A673 (cell line): Measurements from ENCODE around the gene RUNX2.

Source experiments
- EZH2 ChIP-seq: fragments of 200-600 bp; sonication (generic); IDR thresholded peaks from 2 replicates; pipeline ENCODE4 v1.6.1; 2017; ENCODE audit warnings: borderline replicate concordance, low read depth, mild to moderate bottlenecking, mixed read lengths, antibody characterized with exemption, low read length; ENCODE audit not compliant: poor library complexity, severe bottlenecking
- TF ChIP-seq, protein P1 (sequence below): fragments of 300-800, 200-600 bp; sonication (generic); conservative IDR thresholded peaks from 2 replicates; pipeline ENCODE4 v1.5.1; 2017; ENCODE audit warnings: low read depth, mild to moderate bottlenecking, antibody characterized with exemption, low read length, moderate library complexity, mixed read lengths

DNA sequence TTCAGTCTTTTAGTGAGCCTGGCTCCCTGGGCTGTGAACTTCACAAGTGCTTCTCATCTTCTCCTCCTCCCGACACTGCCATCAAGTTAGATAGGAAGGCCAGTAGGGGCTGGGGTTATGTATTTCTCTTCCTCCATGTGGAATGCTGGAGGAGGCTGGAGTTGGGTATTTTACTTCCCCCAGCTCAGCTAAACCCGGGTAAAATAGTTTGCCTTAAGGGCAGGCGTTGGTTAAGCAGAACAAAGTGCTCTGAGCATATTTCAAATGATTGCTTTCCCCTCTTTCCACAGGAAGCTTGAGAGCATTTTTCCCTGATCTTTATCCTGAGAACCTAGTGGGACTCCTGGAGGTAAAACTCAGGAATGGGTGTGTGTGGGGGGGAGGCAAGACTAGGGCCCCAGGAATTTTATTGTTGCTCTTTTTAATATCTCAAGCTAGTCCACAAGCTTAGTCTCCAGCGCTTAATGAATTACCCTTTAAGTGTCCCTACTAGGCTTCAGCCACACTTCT lies 66.5 kb downstream of the RUNX2 start:
- TF ChIP-seq, protein P1, sequence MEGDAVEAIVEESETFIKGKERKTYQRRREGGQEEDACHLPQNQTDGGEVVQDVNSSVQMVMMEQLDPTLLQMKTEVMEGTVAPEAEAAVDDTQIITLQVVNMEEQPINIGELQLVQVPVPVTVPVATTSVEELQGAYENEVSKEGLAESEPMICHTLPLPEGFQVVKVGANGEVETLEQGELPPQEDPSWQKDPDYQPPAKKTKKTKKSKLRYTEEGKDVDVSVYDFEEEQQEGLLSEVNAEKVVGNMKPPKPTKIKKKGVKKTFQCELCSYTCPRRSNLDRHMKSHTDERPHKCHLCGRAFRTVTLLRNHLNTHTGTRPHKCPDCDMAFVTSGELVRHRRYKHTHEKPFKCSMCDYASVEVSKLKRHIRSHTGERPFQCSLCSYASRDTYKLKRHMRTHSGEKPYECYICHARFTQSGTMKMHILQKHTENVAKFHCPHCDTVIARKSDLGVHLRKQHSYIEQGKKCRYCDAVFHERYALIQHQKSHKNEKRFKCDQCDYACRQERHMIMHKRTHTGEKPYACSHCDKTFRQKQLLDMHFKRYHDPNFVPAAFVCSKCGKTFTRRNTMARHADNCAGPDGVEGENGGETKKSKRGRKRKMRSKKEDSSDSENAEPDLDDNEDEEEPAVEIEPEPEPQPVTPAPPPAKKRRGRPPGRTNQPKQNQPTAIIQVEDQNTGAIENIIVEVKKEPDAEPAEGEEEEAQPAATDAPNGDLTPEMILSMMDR, result no peak
- no peak for TF ChIP-seq EZH2
